HepG2 (cell line): ENCODE measurements around the gene LTA. TPM values are rescaled to one million over a fixed set of nuclear protein-coding genes. Genes with fewer than 3 reads are reported as not detected.

ENCODE experiments used
- ASH2L ChIP-seq: fragments of 300-600, 200-600 bp; sonication (generic); IDR thresholded peaks from 2 replicates; pipeline ENCODE4 v1.7.0; 2017; ENCODE audit warnings: low read depth, mild to moderate bottlenecking, moderate library complexity, mixed read lengths, low read length; ENCODE audit not compliant: insufficient read length
- DNMT1 ChIP-seq: sonication (generic); formaldehyde crosslinking; IDR thresholded peaks from 2 replicates; pipeline ENCODE4 v1.5.1; 2020; ENCODE audit warnings: mild to moderate bottlenecking, missing genetic modification reagents
- FOXA3 ChIP-seq: IDR thresholded peaks from 2 replicates; pipeline ENCODE4 v1.6.1; 2016; ENCODE audit warnings: missing genetic modification reagents, missing compliant biosample characterization
- GMEB1 ChIP-seq: sonication (generic); formaldehyde crosslinking; IDR thresholded peaks from 2 replicates; pipeline ENCODE4 v1.5.1; 2020; ENCODE audit warnings: missing genetic modification reagents, mild to moderate bottlenecking, borderline replicate concordance
- ISL2 ChIP-seq: sonication (generic); formaldehyde crosslinking; IDR thresholded peaks from 2 replicates; pipeline ENCODE4 v1.5.0; 2020; ENCODE audit warnings: missing genetic modification reagents
- KDM2A ChIP-seq: sonication (generic); formaldehyde crosslinking; IDR thresholded peaks from 2 replicates; pipeline ENCODE4 v1.4.0; 2020; ENCODE audit warnings: low read depth, missing genetic modification reagents, borderline replicate concordance
- MLXIP ChIP-seq: sonication (generic); formaldehyde crosslinking; IDR thresholded peaks from 2 replicates; pipeline ENCODE4 v1.9.0; 2021; ENCODE audit warnings: missing genetic modification reagents, borderline replicate concordance
- NFKB2 ChIP-seq: sonication (generic); formaldehyde crosslinking; IDR thresholded peaks from 2 replicates; pipeline ENCODE4 v1.4.0; 2020; ENCODE audit warnings: missing genetic modification reagents, borderline replicate concordance
- SMARCE1 ChIP-seq: fragments of 450-650 bp; IDR thresholded peaks from 2 replicates; pipeline ENCODE4 v1.6.1; 2017; ENCODE audit warnings: borderline replicate concordance
- SNAPC2 ChIP-seq: sonication (generic); formaldehyde crosslinking; IDR thresholded peaks from 2 replicates; pipeline ENCODE4 v1.8.1; 2022; ENCODE audit warnings: mild to moderate bottlenecking, missing genetic modification reagents
- STAT5B ChIP-seq: sonication (generic); formaldehyde crosslinking; IDR thresholded peaks from 2 replicates; pipeline ENCODE4 v1.4.0; 2020; ENCODE audit warnings: missing genetic modification reagents
- ZBTB7B ChIP-seq: sonication (generic); formaldehyde crosslinking; IDR thresholded peaks from 2 replicates; pipeline ENCODE4 v1.4.0; 2020; ENCODE audit warnings: missing genetic modification reagents
- ZFP36L2 ChIP-seq: sonication (generic); formaldehyde crosslinking; IDR thresholded peaks from 2 replicates; pipeline ENCODE4 v1.4.0; 2020; ENCODE audit warnings: missing genetic modification reagents
- ZNF75D ChIP-seq: sonication (generic); formaldehyde crosslinking; IDR thresholded peaks from 2 replicates; pipeline ENCODE4 v1.8.1; 2023; ENCODE audit warnings: missing genetic modification reagents, mild to moderate bottlenecking, borderline replicate concordance
- ZNF768 ChIP-seq: sonication (generic); formaldehyde crosslinking; IDR thresholded peaks from 2 replicates; pipeline ENCODE4 v1.4.0; 2020; ENCODE audit warnings: missing genetic modification reagents
- ZNF772 ChIP-seq: sonication (generic); formaldehyde crosslinking; IDR thresholded peaks from 2 replicates; pipeline ENCODE4 v1.5.0; 2020; ENCODE audit warnings: mild to moderate bottlenecking, missing genetic modification reagents
- polyA plus RNA-seq, 8 experiments: library from polyadenylated mRNA; depleted of rRNA in 3 of 8; stranded (reverse) in 7 of 8; unstranded in 1 of 8; fragments of >200 nt; fragmentation: Illumina TruSeq in 4 of 8; extraction: Trizol in 4 of 8; gene quantifications; 2 replicates each; pipeline versions ENCODE4 v1.2.1 to v1.2.3, GENCODE V29; 2011 to 2016; ENCODE audit warnings: low read depth in 4 of 8, missing spikeins in 1 of 8, mixed read lengths in 1 of 8; ENCODE audit not compliant: insufficient read depth in 1 of 8
- total RNA-seq, 5 experiments: library from RNA; depleted of rRNA; stranded (reverse); fragments of >200 nt; fragmentation: Illumina TruSeq; extraction: Trizol; gene quantifications; 2 replicates each; pipeline ENCODE4 v1.2.3, GENCODE V29; 2016; ENCODE audit warnings: low read depth in 1 of 5
- TF ChIP-seq, protein P1 (sequence below): IDR thresholded peaks from 2 replicates; pipeline ENCODE4 v1.6.1; 2016; ENCODE audit warnings: mild to moderate bottlenecking
- TF ChIP-seq, protein P2 (sequence below): sonication (generic); formaldehyde crosslinking; IDR thresholded peaks from 2 replicates; pipeline ENCODE4 v1.4.0; 2020; ENCODE audit warnings: missing genetic modification reagents, borderline replicate concordance
- TF ChIP-seq, protein P3 (sequence below): sonication (generic); formaldehyde crosslinking; IDR thresholded peaks from 2 replicates; pipeline ENCODE4 v1.4.0; 2020; ENCODE audit warnings: missing genetic modification reagents

The LTA gene
- total and polyA plus RNA-seq, 2 of the 13 experiments (the other 11 are each of a cell fraction or from before 2014, with no cell fraction given), result 0.09 TPM; not detected in 1

DNA sequence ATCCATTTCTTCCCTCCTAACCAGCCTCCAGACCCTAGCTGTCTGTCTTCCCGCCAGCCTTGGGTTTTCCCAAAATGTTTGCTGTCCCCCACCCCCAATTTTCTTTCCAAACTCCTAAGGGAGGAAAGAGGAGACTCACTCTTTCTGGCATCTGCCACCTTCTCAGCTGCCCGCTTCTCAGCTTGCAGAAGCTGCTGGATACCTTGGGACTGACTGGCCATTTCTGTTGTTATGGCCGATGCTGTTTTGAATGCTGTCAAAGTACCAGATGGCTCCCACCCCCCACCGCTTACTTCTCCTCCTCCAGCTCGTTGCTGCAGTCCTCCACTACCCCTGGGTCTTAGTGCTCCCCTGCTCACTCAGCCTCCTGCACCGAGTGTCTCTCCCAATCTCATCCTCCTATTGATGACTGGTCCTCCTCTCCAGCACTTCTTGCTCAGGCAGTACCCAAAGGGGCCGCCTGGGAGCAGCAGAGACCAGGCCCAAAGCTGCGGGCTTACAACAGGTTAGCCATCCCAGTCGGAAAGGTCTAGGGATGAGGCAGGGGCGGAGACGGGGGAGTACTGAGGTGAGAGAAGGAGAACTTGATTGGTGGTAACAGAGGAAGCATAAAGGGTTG, 25.6 kb upstream of the LTA start, which contains the start of gene ATP6V1G2 (continued):
- no peak for TF ChIP-seq STAT5B (CRISPR knock-in tag)
- TF ChIP-seq KDM2A, result peak; percentile 87
- TF ChIP-seq ZFP36L2, result no peak
- TF ChIP-seq ZNF772 (CRISPR knock-in tag), result 0 out of 2 replicates have a peak, but pooled peaks have one; percentile 49
- no peak for TF ChIP-seq MLXIP
- no peak for TF ChIP-seq ZNF75D (CRISPR knock-in tag)
- no peak for TF ChIP-seq DNMT1 (CRISPR knock-in tag)
- TF ChIP-seq ZNF768 (CRISPR knock-in tag), result no peak
- TF ChIP-seq, protein P1, sequence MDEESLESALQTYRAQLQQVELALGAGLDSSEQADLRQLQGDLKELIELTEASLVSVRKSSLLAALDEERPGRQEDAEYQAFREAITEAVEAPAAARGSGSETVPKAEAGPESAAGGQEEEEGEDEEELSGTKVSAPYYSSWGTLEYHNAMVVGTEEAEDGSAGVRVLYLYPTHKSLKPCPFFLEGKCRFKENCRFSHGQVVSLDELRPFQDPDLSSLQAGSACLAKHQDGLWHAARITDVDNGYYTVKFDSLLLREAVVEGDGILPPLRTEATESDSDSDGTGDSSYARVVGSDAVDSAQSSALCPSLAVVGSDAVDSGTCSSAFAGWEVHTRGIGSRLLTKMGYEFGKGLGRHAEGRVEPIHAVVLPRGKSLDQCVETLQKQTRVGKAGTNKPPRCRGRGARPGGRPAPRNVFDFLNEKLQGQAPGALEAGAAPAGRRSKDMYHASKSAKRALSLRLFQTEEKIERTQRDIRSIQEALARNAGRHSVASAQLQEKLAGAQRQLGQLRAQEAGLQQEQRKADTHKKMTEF (CRISPR knock-in tag), result no peak
- TF ChIP-seq ZBTB7B (CRISPR knock-in tag), result no peak
- no peak for TF ChIP-seq ISL2 (CRISPR knock-in tag)
- no peak for TF ChIP-seq SNAPC2
- TF ChIP-seq FOXA3 (CRISPR knock-in tag), result peak; percentile 19; the same call in 1 of the 2 replicates
- no peak for TF ChIP-seq ASH2L
- TF ChIP-seq, protein P2, sequence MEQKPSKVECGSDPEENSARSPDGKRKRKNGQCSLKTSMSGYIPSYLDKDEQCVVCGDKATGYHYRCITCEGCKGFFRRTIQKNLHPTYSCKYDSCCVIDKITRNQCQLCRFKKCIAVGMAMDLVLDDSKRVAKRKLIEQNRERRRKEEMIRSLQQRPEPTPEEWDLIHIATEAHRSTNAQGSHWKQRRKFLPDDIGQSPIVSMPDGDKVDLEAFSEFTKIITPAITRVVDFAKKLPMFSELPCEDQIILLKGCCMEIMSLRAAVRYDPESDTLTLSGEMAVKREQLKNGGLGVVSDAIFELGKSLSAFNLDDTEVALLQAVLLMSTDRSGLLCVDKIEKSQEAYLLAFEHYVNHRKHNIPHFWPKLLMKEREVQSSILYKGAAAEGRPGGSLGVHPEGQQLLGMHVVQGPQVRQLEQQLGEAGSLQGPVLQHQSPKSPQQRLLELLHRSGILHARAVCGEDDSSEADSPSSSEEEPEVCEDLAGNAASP, result no peak
- TF ChIP-seq NFKB2 (CRISPR knock-in tag), result no peak
- TF ChIP-seq, protein P3, sequence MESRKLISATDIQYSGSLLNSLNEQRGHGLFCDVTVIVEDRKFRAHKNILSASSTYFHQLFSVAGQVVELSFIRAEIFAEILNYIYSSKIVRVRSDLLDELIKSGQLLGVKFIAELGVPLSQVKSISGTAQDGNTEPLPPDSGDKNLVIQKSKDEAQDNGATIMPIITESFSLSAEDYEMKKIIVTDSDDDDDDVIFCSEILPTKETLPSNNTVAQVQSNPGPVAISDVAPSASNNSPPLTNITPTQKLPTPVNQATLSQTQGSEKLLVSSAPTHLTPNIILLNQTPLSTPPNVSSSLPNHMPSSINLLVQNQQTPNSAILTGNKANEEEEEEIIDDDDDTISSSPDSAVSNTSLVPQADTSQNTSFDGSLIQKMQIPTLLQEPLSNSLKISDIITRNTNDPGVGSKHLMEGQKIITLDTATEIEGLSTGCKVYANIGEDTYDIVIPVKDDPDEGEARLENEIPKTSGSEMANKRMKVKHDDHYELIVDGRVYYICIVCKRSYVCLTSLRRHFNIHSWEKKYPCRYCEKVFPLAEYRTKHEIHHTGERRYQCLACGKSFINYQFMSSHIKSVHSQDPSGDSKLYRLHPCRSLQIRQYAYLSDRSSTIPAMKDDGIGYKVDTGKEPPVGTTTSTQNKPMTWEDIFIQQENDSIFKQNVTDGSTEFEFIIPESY (CRISPR knock-in tag), result peak; percentile 48; the same call in 1 of the 2 replicates
- TF ChIP-seq GMEB1 (CRISPR knock-in tag), result no peak
- no peak for TF ChIP-seq SMARCE1
